Stimulated activated CD8-positive, alpha-beta memory T cell treated with anti-CD3 and anti-CD28 coated beads, Interleukin-12 subunit alpha, Interleukin-12 subunit beta, amount 100 ng/mL, for 4 hours (primary cell): ENCODE measurements around the gene ARL5A.

ENCODE experiments used
- DNase-seq: peaks from one replicate; pipeline ENCODE4 v3.0.0-alpha.2; 2020; ENCODE audit warnings: low read depth

The ARL5A gene

DNA sequence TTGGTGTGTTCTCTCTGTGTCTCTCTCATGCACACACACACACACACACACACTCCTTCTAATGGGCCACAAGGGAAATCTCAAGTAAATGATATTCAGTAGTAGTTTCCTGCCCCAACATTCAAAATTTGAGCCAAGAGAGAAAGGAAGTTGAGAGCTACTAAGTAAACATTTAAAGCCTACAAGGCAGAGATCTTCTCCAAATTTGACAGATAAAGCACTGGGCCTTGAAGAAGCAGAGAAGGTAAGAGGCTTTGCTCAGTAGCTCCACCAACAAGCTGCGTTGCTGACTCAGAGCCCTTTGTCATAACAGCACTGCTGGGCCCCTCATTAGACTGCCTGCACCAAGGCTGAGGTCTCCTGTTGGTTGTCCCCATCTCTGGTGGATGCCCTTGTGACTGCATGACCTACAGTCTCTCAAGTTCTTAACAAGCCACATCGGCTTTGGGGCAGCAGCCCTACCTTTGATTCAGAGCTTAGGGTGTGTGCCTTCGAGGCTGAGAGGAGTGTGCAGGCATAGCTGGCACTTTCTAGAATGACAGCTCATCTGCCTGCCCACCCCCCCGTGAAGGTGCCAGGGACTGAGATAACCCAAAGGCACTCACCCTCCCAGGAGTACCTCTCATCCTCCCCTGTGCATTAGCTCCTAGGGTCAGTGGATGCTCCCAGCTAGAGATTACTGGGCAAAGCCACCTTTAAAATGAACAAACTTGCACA, 61.6 kb downstream of the ARL5A start:
- DNase-seq: no peak

DNA sequence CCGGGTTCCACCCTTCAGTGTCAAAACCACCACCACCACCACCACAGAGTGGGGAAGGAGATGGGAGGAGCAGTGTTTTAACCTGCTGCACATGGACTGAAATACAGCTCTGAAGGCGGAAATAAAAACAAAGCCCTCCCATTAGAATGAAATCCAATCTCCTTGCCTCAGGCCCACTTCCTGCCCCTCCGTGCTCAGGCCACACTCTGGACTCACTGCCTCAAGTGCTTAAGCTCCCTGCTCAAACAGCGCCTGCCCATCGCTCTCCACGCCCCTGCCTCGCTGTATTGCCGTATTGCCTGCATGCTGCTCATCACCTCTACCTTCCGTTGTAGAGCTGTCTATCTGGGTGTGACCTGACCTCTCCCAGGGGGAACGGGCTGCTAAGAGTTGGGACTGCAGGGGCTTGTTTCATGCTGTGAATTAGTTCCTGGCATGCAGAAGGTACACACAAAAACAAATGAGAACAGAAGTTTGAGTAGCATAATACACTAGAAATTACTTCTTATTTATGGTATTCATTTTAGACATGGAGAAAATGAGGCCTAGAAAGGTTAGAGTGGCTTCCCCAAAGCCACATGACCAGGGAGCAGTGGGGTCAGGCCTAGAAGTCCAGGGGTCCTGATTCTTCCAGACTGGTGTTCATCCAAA, 62.3 kb downstream of the ARL5A start:
- no peak for DNase-seq

DNA sequence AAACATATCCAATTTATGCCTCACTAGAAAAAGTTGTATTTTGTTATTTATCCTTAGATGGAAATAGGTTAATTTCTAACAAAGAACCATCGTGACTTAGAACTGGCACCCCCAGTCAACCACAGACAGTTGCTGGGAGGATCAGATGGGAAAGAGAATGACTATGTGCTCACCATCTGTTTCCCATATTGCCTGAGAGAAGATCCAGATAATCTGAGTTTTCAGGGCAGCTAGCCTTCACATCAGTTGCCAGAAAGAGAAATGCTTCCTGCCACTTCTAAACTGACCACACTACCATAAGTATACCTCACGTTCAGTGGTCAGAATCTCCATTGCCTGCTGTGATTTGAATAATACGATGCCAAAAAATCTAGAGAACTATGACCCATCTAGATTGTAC, 65.5 kb downstream of the ARL5A start:
- no peak for DNase-seq

DNA sequence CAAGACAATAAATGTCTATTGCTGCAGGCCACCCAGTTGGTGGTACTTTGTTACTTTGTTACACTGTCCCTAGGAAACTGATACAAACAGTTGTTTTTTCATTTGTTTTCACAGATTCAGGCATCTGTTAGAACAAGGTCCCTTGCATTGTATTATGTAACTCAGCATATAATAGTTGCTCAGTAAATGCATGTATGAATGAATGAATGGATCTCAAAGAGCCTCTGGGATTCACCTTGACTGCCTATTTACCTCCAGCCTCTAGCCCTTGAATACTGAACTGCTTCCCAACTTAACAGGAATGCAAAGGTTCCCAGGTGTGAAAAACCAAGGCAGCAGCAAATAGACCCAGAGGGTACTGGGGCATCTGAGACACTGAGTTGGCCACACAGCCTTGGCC, 66.5 kb downstream of the ARL5A start:
- DNase-seq: no peak

DNA sequence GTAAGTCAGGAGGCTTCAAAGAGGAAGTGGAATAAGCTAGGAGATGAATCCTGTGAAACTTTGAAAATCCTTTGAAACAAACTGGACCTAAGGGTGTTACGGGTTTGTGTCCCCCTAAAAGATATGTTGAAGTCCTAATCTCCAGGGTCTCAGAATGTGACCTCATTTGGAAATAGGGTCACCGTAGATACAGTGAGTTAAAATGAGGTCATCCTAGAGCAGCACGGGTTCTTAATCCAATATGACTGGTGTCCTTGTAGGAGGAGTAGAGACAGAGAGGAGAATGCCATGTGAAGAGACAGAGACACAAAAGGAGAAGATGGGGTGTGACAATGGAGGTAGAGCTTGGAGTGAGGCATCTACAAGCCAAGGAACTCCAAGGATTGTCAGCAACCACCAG, 67.0 kb downstream of the ARL5A start:
- DNase-seq: no peak

DNA sequence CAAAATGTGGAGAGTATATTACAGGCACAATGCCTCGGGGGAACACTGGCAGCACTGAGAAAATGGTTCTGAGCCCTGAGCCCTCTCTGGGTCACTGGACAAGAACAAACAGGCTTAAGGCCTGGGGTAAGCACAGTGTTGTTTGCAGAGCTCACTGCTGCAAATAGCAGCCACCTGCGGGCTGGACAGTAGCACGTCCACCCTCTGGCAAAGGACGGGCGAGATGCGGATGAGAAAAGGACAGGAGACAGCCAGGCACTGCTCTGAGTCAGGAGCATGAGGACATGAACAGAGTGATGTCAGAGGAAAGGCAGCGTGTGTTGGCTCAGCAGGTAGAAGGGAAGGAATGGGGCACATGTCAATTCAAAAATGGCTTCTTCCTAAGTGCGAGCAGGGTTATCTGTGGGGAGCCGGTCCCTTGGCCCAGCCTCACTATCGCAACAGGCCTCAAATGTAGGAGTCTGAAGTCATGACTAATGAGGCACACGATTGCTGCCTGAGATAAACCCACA, 68.0 kb downstream of the ARL5A start:
- DNase-seq: no peak

DNA sequence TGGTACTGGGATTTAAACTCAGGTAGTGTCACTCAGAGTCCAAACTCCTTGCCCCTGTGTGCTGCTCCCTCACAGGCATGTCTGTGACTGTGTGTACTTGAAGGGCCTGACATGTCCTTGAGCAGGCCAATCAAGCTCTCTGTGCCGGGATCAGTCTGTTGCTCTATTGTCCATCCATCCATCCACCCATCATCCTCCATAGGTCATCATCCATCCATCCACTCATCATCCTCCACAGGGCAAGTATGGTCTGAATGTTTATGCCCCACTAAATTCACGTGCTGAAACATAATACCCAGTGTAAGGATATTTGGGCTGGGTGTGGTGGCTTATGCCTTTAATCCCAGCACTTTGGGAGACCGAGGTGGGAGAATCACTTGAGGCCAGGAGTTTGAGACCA, 69.5 kb downstream of the ARL5A start:
- no peak for DNase-seq

DNA sequence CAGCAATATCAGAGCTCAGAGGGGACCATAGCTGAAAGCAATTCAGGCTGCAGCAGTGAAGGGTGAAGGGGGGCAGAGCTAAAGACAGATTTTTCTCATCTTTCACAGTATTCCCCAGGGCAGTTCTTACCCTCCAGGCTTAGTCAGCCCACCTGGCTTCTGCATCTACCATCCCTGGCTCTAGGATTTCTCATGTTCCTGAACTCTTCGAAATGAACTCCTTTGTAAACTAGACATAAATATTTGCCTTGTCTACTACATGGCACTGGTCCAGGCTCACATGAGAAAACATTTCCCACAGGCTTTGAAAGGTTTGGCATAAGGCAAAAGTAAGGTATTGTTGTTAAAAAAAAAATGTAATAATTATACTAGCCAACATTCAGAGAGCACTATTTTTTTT, 70.4 kb downstream of the ARL5A start:
- no peak for DNase-seq

DNA sequence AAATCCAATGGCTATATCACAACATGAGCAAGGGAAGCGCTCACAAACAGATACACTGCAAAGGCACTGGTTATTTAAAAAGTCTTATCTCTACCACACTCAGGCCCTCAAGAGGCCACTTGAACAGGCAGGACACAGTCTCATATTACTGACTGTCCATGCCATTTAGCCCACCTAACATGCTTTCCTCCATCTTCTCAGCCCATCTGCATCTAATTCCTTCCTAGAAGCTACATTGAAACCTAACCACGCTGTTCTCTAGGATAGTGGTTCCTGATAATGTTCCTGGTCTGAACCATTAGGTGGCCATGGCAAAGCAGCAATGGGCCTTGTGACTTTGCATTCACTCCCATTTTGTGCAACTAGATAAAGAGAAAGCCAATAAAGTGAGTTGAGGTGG, 71.4 kb downstream of the ARL5A start:
- no peak for DNase-seq

DNA sequence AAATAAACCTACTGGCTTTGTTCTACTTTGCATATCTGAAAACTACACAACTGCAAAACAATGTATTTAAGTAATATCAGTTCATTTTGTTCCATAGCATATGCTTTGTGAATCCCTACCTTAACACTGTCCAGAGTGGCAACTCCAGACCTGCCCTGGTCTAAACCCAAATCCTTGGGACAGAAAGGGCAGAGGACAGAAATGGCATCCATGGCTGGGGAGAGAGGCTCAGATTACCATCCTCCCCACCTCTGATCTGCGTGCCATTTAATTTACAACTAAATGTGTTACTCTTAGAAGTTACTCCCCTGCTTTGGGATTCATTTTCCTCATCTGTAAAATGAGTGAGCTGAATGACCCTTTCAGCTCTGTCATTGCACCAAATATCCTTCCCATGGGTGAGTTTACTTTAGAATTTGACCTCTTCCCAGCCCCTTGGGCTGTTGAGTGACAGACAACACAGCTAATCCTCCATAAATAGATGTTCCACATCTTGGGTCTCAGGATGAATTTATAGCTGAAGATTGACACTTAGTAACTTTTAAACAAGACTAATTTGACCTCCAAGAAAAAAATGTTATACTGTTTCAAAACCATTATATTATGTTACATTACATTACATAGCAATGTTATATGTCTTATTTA, 73.8 kb downstream of the ARL5A start:
- no peak for DNase-seq

DNA sequence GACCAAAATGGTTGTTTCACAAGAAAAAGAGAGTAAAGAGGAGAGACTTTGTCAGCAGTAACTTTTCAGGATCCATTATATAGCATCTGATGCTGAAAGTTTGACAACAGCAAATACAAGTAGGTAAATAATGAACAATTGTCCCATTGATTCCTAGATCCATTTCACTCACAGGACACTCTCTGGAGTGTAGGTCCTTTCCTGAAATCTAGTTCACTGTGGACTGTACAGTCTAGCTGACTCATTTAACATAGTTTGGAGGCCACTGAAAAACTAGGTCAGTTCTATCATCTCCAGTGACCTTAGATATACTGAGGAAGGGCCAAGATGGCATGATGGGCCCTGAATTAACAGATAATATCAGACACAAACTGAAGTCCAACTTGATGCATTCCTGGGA, 74.7 kb downstream of the ARL5A start:
- DNase-seq: no peak
